ENCODE data around the gene DEFB114.
"Not testable (repeated sequence)": the region's sequence is repeated elsewhere in the genome, so short reads cannot be mapped to it uniquely, and the experiment has no call there.

The DEFB114 gene

GRCh38 chr6:49964064-49964463, at the start of gene DEFB114:
DEFB114 (minus strand) TSS chr6:49964164; CDS start chr6:49964105, 59 bp downstream.
- no peak for DNase-seq (ENCODE audit: low read depth)

- DNase-seq (ENCODE audit: low read depth), result no peak
These were observed 43.9 kb upstream of the DEFB114 start for GRCh38 chr6:50007819-50008218.

GRCh38 chr6:50003139-50003538, 39.2 kb upstream of the DEFB114 start:
- no peak for DNase-seq (ENCODE audit: low read depth)

GRCh38 chr6:49995278-49995677, 31.3 kb upstream of the DEFB114 start:
- DNase-seq (ENCODE audit: low read depth), result no peak

DNA sequence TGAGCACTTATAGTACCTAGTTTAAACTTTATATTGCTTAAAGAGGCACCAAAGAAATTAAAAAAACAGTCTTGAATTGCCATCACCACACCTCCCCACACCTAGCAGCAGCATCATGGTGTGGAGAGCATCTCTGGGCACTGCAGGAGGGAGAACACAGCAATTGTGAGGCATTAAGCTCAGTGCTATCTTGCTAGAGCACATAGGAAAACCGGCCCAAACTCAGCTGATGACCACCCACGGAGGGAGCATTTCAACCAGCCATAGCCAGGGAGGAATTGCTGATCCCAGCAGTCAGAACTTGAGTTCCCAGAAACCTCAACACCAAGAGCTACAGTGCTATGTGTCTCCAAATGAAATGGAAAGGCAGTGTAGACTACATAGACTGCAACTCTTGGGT, 24.9 kb upstream of the DEFB114 start:
- no peak for DNase-seq (ENCODE audit: low read depth)

DNA sequence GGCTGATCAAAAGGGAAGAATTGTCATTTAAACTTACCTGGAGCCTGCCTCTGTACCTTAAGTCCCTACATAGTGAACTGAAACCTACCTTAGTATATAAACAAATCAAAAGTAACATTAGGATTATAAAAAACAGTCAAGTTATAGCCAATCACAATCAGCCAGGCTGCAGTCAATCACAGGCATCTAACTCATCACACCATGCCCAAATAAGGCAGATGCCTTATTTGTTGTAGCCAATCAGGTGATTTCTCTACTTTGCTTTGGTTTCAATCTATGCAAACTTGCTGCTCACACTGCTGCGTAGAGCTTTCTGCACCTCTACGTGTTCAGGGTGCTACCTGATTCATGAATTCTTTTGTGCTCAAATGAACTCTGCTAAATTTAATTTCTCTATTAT, 23.8 kb upstream of the DEFB114 start:
- no peak for DNase-seq (ENCODE audit: low read depth)

DNA sequence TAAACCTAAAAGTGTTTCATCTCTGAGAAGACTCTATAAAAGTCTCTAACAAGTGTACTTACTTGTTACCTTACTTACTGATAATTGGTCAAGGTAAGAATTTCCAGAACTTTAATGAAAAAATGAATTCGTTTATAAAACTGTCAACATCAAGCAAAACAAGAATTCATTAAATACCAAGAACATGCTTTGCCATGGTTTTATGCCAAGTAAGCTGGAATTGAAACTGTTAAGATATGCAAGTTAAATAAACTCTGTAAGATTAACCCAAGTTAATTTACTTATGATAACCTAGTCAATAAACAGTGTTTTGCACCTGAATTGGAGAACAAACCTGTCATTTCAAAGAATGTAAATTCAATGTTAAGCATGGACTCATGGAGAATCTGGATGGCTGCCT, 22.6 kb upstream of the DEFB114 start:
- DNase-seq (ENCODE audit: low read depth), result no peak

- DNase-seq (ENCODE audit: low read depth), result no peak
These were observed 18.1 kb upstream of the DEFB114 start for GRCh38 chr6:49982046-49982445.

DNA sequence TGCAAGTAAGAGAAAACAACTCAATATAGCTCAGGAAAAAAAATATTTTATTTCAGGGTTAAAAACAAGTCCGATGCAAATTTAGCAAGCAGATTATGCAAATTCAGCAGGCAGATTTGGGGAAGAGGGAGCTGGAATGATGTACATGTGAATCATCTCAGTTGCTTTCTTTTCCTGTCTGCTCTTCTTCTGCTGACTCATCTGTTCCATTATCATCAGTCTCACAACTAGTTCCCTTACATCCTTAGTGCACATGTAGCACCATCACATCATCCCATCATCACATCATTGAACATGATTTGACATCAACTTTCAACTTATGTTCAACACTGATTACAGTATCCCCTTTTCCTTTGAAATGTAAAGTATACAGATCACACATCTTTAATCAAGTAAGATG, 16.9 kb upstream of the DEFB114 start:
- DNase-seq (ENCODE audit: low read depth), result no peak

- DNase-seq (ENCODE audit: low read depth), result no peak
These were observed 15.6 kb upstream of the DEFB114 start for GRCh38 chr6:49979584-49979983.

GRCh38 chr6:49978332-49979226, 14.6 kb upstream of the DEFB114 start:
- no peak for DNase-seq (ENCODE audit: low read depth)

GRCh38 chr6:49969605-49970004, 5.6 kb upstream of the DEFB114 start, which contains the start of gene DEFB113:
DEFB113 (minus strand) TSS chr6:49969625; CDS start chr6:49969625, 0 bp downstream.
- DNase-seq (ENCODE audit: low read depth), result no peak

DNA sequence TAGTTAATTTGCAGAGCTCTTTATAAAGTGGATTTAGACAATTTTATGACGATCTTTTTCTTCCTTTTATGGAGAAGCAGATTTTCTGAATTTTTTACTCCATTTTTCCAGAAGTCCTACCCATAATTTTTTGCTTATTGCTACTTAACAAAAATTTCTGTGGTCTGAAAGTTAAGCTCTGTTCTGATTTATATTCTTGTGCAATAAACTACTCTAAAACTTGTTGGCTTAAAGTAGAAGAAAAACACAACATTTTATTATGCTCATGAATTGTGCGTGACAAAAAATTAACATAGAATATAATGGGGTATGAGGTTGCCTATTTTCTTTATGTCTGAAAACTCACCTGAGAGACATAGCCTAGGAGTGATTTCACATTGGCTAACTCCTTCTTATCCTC, 2.9 kb upstream of the DEFB114 start:
- DNase-seq (ENCODE audit: low read depth), result no peak

DNA sequence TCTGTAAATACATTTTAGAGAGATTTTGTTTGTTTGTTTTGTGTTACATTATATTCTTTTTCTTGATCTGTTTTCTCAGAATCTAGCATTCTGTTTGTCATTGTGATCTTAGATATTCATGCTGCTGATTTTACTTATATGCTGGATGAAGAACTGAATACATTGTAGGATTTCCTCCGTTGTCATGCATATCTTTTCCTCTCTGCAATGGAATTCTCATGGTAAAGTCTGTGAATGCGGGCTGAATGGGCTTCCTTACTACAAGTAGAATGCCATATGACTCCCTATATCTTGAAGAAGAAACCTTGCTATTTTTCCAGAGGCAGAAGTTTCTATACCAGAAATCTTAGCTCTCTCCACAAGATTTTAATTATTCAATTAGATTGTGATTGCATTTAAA, 2.4 kb upstream of the DEFB114 start:
- DNase-seq (ENCODE audit: low read depth), result no peak

DNA sequence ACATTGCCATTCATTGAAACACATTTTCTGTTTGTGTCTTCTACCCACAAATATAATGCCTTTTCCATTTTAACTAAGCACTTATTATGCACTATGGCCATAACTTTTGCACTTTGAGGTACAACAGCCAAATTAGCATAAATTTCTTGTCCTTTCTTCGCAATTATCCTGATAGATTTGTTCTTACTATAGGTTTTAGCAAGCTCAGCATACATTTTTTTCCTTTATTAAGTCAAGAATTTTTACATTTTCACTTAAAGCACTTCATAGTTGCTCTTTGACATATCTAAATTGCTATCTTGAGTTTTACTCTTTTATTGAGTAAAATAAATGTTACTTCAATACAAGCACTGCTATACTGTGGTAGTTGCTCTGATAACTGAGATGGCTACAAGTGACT, 5.8 kb downstream of the DEFB114 start:
- no peak for DNase-seq (ENCODE audit: low read depth)

- no peak for DNase-seq (ENCODE audit: low read depth)
These were observed 8.1 kb downstream of the DEFB114 start for GRCh38 chr6:49955847-49956246.

- no peak for DNase-seq (ENCODE audit: low read depth)
These were observed 12.0 kb downstream of the DEFB114 start for GRCh38 chr6:49951926-49952325.

GRCh38 chr6:49950415-49950751, 13.6 kb downstream of the DEFB114 start:
- DNase-seq (ENCODE audit: low read depth), result no peak

DNA sequence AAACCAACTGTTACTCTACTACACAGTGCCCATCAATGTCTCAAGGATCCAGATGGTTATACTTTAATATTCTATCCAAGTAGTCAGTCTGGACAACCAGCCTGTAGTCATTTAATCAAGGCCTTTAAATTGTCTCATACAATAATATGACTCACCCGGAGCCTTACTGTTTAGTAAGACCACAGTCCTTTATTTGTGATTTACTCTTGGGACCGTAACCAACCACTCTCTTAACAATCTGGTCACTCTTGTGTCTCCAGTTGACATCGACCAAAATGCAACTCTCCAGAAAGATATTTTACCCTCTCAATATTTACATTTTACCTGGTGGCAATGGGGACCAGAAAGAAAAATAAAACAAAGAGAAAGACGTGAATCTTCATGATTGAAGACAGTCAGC, 14.9 kb downstream of the DEFB114 start:
- DNase-seq (ENCODE audit: low read depth), result no peak

DNA sequence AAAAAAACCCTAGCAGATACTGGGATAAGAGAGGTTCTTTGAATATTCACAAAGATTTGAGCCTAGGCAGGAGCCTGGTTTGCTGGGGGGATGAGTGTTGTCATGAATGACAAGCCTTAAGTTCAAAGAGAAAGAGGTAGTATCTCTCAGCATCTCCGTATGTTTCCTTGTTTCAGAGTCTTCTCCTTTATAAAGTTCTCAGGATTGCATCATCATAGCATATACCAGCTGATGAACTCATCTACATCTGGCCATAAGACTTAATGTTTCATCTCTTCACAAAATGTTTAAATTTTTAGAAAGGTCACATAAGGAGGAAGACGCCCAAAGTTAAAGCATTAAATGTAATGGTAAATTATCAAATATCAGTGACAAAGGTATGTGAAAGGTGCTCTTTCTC, 17.1 kb downstream of the DEFB114 start:
- DNase-seq (ENCODE audit: low read depth), result no peak

- not testable (repeated sequence) for DNase-seq (ENCODE audit: low read depth)
These were observed 19.9 kb downstream of the DEFB114 start for GRCh38 chr6:49944068-49944467.

- DNase-seq (ENCODE audit: low read depth), result no peak
These were observed 23.9 kb downstream of the DEFB114 start for GRCh38 chr6:49939993-49940498.

DNA sequence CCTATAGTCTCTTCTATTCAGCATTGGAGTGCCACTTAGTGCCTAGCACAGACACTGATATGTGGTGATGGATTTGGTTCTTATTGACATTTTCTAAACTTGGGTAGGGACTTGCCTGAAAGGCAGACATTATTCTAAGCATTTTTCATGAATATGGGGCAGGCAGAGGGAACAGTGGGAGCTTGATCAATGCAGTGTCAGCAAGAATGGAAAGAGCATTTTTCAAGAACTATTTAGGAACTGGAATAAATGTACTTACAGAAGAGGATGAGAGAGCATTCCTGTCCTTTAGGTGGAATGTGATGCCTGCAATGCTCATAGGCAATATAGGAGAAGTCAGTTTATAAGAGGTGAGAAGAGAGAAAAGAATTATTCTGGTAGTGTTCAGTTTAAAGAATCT, 26.2 kb downstream of the DEFB114 start:
- no peak for DNase-seq (ENCODE audit: low read depth)

- DNase-seq (ENCODE audit: low read depth), result no peak
These were observed 26.9 kb downstream of the DEFB114 start for GRCh38 chr6:49937017-49937416.

Measured in HS-27A (cell line).